ENCODE data around the gene CHML. TPM values are rescaled to one million over a fixed set of nuclear protein-coding genes. Genes with fewer than 3 reads are reported as not detected.
A peak's percentile ranks its signal among the peaks of the same experiment; 100 is the strongest.
"Not testable (repeated sequence)": the region's sequence is repeated elsewhere in the genome, so short reads cannot be mapped to it uniquely, and the experiment has no call there.

The CHML gene, protein sequence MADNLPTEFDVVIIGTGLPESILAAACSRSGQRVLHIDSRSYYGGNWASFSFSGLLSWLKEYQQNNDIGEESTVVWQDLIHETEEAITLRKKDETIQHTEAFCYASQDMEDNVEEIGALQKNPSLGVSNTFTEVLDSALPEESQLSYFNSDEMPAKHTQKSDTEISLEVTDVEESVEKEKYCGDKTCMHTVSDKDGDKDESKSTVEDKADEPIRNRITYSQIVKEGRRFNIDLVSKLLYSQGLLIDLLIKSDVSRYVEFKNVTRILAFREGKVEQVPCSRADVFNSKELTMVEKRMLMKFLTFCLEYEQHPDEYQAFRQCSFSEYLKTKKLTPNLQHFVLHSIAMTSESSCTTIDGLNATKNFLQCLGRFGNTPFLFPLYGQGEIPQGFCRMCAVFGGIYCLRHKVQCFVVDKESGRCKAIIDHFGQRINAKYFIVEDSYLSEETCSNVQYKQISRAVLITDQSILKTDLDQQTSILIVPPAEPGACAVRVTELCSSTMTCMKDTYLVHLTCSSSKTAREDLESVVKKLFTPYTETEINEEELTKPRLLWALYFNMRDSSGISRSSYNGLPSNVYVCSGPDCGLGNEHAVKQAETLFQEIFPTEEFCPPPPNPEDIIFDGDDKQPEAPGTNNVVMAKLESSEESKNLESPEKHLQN
- 10 to 100 TPM in 3 of 4 donors, 1 to 10 TPM in 1; 1.6 to 14.6 (median 12.9) TPM for total RNA-seq

DNA sequence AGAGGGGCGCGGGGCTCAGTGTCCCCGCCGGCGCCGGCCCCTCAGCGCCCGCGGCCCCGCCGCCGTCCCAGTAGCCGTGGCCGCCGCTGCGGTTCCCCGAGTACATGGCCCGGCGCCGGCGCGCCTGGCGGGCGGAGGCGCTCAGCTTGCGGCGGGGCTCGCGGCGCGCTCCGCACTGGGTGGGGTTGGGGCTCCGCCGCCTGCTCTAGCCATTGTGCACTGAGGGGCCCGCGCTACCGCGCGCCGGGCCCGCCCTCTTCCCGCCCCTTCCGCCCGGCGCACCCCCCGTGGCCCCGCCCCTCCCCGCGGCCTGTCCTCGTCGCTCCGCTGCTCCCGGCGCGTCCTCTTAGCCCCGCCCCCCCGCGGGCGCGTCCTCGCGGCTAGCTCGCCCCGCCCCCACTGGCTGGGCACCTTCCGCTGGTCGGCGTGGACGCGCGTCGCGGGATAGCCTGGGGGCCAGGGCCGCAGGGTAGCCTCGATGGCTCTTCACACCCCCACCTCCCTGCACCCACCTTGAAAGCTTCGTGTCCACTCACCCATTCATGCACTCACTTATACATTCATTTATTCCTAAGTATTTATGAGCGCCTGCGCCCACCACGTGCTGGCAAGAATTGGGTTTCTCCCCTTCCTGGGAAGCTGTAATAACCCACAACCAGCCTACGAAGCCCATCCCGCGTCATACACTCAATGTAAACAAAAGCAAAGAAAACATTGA, at the start of gene CHML, which contains the start of gene OPN3:
Gene CHML, minus strand, starts transcription at position 221 of the 718 bp plus-strand sequence. CDS start 4,603 bp downstream, outside the sequence.
Gene OPN3, minus strand, starts transcription at position 221 of the 718 bp plus-strand sequence. Its CDS starts 115 bp downstream, at position 106.
- in situ Hi-C loops (cut with MboI; ENCODE audit: low pct_ligation_motif_present in 1 of 4, low pct_unique_long_range_greater_than_20kb in 1 of 4, low sequenced_read_pairs in 3 of 4) = loop anchor here in 1 of 4 donors (25.0 kb wide), 1 partner anchor 103 kb away; the partner anchor contains the start of gene KMO
- H3K27ac ChIP-seq = peak within 1 kb of the TSS; percentile 87 to 92 (median 88)
- intact Hi-C loops (cut with DNase I; ENCODE audit: low total_unique reads) = no loop called here
- peak within 1 kb of the TSS; percentile 81 to 92 (median 90) for H3K4me3 ChIP-seq
- DNase-seq = peak; percentile 97
- TF ChIP-seq POLR2AphosphoS5 (IDR thresholded peaks at IDR 0.05) (peak; percentile 51 to 85 (median 83)), EP300 (IDR thresholded peaks at IDR 0.05; ENCODE audit: low read depth) (no peak)
- no peaks in the 10 kb centered on the region for H3K27me3 ChIP-seq
- WGBS, 2 donors (ENCODE audit: low coverage in 1 of 2) = 14% methylated on average over 17 of the region's 81 CpGs; no CpG with 5 or more reads in 1 of the 2 donors
- H3K36me3 ChIP-seq = peaks cover 0 to 2% (median 0%) of the 10 kb centered on the region in 4 donors
- peaks cover 0 to 28% (median 19%) of the 10 kb centered on the region in 4 donors for H3K4me1 ChIP-seq
- H3K9me3 ChIP-seq = no peaks in the 10 kb centered on the region

- in situ Hi-C loops (cut with MboI; ENCODE audit: low pct_ligation_motif_present in 1 of 4, low pct_unique_long_range_greater_than_20kb in 1 of 4, low sequenced_read_pairs in 3 of 4) (no loop called here), intact Hi-C loops (cut with DNase I; ENCODE audit: low total_unique reads) (no loop called here)
- WGBS, 2 donors (ENCODE audit: low coverage in 1 of 2) = 44 to 51% methylated on average over 2 of the region's 2 CpGs
- Histone ChIP-seq H3K4me1 (no peaks in the 10 kb centered on the region), H3K27ac (no peak overlapping the region), H3K9me3 (no peaks in the 10 kb centered on the region), H3K4me3 (no peak overlapping the region), H3K36me3 (no peaks in the 10 kb centered on the region), H3K27me3 (no peaks in the 10 kb centered on the region)
- no peak for TF ChIP-seq POLR2A (IDR thresholded peaks at IDR 0.05)
- no peak for TF ChIP-seq EP300 (IDR thresholded peaks at IDR 0.05; ENCODE audit: low read depth)
- TF ChIP-seq POLR2AphosphoS5 (IDR thresholded peaks at IDR 0.05) = no peak
- TF ChIP-seq, protein P1, sequence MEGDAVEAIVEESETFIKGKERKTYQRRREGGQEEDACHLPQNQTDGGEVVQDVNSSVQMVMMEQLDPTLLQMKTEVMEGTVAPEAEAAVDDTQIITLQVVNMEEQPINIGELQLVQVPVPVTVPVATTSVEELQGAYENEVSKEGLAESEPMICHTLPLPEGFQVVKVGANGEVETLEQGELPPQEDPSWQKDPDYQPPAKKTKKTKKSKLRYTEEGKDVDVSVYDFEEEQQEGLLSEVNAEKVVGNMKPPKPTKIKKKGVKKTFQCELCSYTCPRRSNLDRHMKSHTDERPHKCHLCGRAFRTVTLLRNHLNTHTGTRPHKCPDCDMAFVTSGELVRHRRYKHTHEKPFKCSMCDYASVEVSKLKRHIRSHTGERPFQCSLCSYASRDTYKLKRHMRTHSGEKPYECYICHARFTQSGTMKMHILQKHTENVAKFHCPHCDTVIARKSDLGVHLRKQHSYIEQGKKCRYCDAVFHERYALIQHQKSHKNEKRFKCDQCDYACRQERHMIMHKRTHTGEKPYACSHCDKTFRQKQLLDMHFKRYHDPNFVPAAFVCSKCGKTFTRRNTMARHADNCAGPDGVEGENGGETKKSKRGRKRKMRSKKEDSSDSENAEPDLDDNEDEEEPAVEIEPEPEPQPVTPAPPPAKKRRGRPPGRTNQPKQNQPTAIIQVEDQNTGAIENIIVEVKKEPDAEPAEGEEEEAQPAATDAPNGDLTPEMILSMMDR (IDR thresholded peaks at IDR 0.05) = no peak
- DNase-seq = no peak
Observed at GRCh38 chr1:241688940-241689368, 48.8 kb upstream of the CHML start.

DNA sequence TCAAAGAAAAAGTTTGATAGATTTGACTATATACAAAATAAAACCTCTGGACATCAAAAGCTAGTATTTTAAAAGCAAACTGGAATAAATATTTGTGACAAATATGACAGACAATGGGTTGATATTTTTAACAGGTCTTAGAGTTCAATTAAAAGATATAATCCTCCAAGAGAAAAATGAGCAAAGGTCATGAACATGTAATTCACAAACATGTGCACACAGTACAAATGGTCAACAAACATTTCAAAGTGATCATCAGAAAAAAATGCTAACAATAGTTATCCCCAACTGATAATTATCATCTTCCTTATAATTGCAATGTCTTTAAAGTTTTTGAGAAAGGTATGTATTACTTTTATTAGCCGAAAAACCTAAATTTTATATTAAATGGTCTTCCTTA, 43.9 kb upstream of the CHML start:
- TF ChIP-seq, protein P1 (IDR thresholded peaks at IDR 0.05) = no peak
- no peak for TF ChIP-seq EP300 (IDR thresholded peaks at IDR 0.05; ENCODE audit: low read depth)
- no peak for TF ChIP-seq POLR2A (IDR thresholded peaks at IDR 0.05)
- TF ChIP-seq POLR2AphosphoS5 (IDR thresholded peaks at IDR 0.05) = no peak
- H3K4me1 ChIP-seq = no peaks in the 10 kb centered on the region
- no peak for DNase-seq
- no peaks in the 10 kb centered on the region for H3K27me3 ChIP-seq
- 93 to 100% methylated on average over 1 of the region's 1 CpG for WGBS, 2 donors (ENCODE audit: low coverage in 1 of 2)
- H3K4me3 ChIP-seq = no peak overlapping the region
- H3K27ac ChIP-seq = no peak overlapping the region
- intact Hi-C loops (cut with DNase I; ENCODE audit: low total_unique reads) = no loop called here
- no peaks in the 10 kb centered on the region for H3K36me3 ChIP-seq
- in situ Hi-C loops (cut with MboI; ENCODE audit: low pct_ligation_motif_present in 1 of 4, low pct_unique_long_range_greater_than_20kb in 1 of 4, low sequenced_read_pairs in 3 of 4) = no loop called here
- no peaks in the 10 kb centered on the region for H3K9me3 ChIP-seq

DNA sequence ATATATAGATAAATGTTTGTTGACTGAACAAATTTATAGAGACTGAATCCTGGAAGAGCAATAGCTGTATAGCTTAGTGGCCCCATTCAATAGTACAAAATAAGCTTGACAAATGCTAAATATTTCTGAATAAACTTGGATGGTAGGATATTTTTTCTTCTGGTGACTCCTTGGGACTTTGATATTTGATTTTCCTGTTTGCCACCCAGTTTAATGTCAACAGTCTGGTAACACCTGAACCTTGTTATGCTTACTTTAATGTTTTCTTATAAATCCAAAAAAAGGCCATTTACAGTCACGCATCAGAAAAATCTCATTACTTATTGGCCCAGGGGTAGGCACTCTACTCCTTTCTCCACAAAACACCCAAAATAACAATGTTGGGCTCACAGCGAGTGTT, 42.8 kb upstream of the CHML start:
- in situ Hi-C loops (cut with MboI; ENCODE audit: low pct_ligation_motif_present in 1 of 4, low pct_unique_long_range_greater_than_20kb in 1 of 4, low sequenced_read_pairs in 3 of 4) = no loop called here
- Histone ChIP-seq H3K27me3 (no peaks in the 10 kb centered on the region), H3K4me3 (no peak overlapping the region), H3K36me3 (no peaks in the 10 kb centered on the region), H3K4me1 (no peaks in the 10 kb centered on the region), H3K27ac (no peak overlapping the region), H3K9me3 (no peaks in the 10 kb centered on the region)
- WGBS, 2 donors (ENCODE audit: low coverage in 1 of 2) = 91 to 94% methylated on average over 2 of the region's 2 CpGs
- TF ChIP-seq, protein P1 (IDR thresholded peaks at IDR 0.05) = no peak
- no peak for TF ChIP-seq POLR2AphosphoS5 (IDR thresholded peaks at IDR 0.05)
- no peak for TF ChIP-seq POLR2A (IDR thresholded peaks at IDR 0.05)
- no peak for TF ChIP-seq EP300 (IDR thresholded peaks at IDR 0.05; ENCODE audit: low read depth)
- no peak for DNase-seq
- intact Hi-C loops (cut with DNase I; ENCODE audit: low total_unique reads) = no loop called here

GRCh38 chr1:241681861-241682448, 41.8 kb upstream of the CHML start:
- WGBS, 2 donors (ENCODE audit: low coverage in 1 of 2) = 70 to 78% methylated on average over 4 of the region's 4 CpGs
- H3K27me3 ChIP-seq = not testable (repeated sequence)

More at GRCh38 chr1:241681861-241682448, 41.8 kb upstream of the CHML start:
- H3K4me1 ChIP-seq; H3K36me3 ChIP-seq; H3K27ac ChIP-seq; intact Hi-C loops (cut with DNase I; ENCODE audit: low total_unique reads); H3K9me3 ChIP-seq; in situ Hi-C loops (cut with MboI; ENCODE audit: low pct_ligation_motif_present in 1 of 4, low pct_unique_long_range_greater_than_20kb in 1 of 4, low sequenced_read_pairs in 3 of 4); DNase-seq; H3K4me3 ChIP-seq: not testable (repeated sequence)
